HG02642 (cell line): Measurements from ENCODE around the gene TNNI3K.
A peak's percentile ranks its signal among the peaks of the same experiment; 100 is the strongest.

Experiments
- ATAC-seq: cut with Tn5 transposase; IDR thresholded peaks from one replicate; pipeline ENCODE4 v1.9.1; 2021; ENCODE audit warnings: mild to moderate bottlenecking; ENCODE audit not compliant: unreplicated experiment, poor library complexity

TNNI3K gene

DNA sequence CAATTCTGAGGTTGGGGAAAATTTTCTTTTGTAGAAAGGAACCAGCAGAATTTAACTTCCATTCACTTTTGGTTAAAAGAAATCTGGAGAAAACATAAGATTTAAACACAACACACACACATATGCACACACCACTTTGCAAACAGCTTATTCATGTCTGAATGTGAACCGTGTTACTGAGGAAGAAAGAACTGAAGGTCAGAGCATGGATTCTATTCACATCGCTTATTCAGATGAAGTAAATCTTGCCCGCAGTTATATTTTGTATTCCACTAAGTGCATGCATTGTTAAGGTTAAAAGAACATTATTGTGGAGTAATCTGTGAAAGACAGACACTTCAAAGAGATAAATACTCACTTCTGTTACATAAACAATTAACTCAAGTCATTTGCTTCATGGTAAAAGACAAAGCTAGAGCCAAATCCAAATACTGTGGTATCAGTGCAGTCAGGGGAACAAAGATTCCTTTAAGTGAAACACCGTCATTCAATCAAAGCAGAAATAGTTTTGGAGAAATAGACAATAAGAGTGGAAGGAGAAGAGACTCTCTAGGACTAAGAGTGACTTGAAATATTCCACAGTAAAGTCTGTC, 195.3 kb downstream of the TNNI3K start:
- ATAC-seq: no peak

DNA sequence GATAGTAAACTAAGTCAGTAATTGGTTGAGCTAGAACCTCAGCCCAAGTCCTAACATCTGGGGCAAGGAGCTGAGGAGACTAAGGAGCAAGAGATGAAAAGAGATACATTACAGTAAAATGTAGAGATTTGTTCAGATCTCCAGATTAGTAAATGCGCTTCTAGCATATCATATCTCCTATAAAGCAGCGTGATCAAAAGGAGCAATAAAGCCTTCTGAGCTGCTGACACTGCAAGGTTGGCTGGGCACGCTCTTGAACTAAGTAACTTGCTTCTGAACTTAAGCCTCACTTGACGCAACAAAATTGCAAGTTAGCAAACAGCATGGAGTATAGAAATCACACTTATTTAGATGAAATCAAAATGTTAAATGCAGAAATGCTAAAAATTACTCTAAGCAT, 196.3 kb downstream of the TNNI3K start:
- ATAC-seq: no peak

DNA sequence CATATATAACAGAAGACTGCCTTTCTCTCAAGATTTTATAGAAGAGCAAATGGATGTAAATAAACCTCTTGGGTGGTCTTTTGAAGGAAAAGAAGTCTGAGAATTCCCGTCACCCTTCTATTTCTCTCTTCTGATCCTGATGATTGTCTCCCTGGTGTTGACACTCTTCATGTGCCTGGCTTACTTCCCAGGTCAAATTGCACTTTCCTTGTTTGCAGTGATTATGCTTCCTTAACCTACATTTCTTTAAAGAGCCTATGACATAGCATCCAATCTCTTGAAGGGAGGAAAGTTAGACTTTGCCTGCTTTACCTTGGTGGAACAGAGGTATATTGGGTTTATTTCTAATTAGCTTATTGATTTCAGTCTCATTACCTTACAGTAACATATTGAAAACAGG, 197.1 kb downstream of the TNNI3K start:
- ATAC-seq: no peak

DNA sequence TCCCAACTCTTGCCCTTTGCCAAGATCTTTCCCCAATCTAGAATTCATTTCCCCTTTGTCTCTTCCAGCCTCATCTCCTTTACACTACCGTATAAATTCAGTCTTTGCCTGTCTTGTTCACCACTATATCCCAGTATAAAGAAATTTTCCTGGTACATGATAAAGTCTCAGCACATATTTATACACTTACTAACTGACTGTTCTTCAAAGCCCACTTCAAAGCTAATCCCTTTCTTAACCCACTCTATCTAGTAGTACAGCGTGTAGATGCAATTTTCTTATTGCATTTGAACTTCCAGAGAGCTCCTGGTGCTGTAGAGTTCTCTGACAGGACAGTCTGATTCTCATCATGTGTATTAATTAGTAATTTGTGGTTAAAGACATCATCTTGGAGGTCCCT, 199.1 kb downstream of the TNNI3K start:
- ATAC-seq: no peak

DNA sequence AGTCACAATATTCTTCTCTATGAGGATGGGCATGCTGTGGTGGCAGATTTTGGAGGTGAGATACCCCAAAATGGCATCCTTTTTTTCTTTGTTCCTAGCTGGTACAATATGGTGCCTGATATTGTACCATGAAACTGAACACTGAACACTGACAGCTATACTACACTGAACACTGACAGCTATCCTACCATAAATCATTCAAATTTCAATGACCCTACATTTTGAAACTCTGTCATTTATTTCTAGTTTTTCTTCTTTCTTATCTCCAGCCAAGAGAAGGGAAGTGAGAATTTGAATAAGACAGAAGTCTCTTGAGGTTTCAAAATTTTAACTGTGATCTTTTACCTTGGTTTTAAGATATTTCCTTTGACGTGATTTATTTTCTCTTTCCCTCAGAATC, 200.9 kb downstream of the TNNI3K start:
- ATAC-seq: no peak

DNA sequence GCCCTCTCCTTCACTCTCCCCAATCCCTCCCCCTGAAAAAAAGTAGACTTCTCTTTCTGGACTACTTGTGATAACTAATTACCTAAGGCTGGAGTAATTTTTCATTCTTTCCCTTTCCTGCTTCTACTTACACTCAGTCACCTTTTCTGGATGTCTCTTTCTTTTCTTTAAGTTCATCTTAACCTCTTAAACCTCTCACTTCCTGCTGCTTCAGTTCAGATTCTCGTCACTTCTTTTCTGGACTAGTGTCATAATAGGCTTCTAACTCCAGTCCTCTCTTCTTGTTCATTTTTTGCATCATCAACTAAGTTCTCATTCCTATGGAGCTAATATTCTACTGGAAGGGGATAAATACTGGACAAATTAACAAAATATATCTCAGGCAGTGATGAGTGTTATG, 201.8 kb downstream of the TNNI3K start:
- no peak for ATAC-seq

DNA sequence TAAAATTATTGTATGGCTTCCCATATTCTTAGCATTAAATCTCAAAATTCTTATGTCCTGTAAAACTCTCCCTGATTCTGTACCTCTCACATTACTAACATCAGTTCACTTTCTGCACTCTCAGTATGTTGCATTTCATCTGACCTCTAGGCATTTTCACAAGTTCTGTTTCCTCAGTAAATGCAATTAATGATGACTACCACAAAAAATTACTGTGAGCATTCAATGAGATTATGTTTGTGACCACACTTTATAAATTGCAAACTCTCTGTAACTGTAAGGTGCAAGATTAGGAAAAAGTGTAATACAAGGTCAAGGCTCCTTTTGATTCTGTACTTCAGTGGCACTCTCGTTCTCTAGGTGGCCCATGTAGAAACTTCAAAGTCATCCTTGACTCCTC, 216.8 kb downstream of the TNNI3K start:
- no peak for ATAC-seq

DNA sequence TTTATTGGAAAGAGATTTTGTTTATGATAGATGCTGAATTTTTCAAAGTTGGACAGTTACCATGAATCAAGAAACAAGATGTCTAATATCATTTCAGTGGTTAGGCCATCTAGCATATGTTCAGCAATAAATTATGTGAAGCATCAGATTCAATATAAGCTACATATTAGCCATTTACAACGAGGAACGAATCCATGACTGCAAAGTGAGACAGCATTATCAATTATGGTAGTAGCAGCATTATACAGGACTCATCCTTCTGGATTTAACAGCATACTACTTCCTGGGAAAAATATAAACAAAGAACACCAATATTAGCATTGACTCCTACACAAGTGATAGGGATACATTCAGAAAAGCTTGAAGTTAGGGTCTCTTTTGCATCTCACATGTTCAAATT, 218.1 kb downstream of the TNNI3K start:
- ATAC-seq: no peak

DNA sequence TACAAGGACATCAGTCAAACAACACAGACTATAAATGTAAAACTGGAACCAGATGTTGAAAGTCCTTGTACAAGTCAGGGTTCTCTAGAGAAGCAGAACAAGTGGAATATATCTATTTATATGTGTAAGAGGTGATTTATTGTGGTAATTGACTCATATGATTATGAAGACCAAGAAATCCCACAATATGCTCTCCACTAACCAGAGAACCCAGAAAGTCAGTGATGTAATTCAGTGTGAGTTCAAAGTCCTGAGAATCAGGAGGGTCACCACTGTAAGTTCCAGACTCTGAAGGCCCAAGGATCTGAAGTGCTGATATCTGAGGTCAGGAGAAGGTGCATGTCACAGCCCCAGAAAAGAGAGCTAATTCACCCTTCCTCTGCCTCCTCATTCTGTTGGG, 220.2 kb downstream of the TNNI3K start:
- no peak for ATAC-seq

DNA sequence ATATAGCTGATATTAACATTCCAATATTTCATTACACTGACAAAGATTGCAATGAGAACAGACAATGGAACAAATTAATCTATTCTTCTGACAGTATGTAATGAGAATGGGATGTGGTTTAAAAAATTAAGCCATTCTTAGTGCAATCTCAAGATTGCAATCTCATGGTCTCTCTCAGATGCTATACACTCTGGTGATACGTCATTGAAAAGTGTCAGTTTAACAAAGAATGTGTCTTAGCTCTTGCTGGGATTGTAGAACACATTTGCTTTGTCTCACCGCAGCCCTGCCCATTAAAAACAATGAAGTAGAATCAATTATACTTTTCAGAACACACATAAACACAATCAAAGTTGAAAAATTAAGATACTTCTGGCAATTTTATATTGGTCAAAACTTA, 222.1 kb downstream of the TNNI3K start:
- ATAC-seq: no peak

DNA sequence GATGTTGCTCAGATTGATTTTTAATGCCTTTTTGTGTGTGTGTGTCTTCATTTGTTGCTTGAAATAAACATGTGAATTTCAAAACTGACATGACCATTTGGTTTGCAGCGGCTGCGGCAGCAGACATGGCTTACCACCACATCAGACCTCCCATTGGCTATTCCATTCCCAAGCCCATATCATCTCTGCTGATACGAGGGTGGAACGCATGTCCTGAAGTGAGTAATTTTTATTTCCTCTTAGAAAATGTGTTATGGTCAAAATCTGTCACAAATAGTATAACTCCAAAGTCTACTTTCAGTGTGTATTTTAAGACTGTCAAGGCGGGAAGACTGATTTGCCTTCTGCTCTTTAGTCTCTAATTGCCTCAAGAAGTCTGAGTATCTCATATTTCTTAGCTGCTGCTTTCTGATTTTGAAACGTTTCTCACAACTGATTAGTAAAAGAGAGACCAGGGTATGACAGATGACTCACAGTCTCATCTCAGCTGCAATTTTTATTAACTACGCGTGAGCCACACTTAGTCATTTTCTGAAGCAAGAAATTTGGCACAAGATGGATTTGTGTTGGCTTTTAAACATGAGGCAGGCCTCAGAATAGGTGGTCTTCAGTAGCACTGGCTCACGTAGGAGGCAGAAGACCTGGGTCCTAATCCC, 228.3 kb downstream of the TNNI3K start:
- ATAC-seq: peak; percentile 61

DNA sequence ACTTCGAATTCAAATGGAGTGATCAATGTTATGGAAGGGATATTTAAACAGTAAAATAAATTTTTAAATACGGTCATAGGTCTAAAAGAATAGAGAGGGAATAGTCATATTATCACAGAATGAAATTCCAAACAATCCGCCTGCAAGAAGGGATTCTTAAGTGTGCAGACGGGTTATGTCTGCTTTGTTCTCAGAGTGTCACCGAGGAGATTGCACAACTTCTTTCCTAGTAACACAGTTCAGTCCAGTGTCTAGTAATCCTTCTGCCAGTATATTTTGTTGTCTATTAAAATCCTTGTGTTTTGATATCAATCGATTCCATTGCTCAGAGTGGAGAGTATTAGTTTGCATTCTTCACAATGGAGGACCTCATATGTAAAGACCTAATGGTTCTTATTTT, 228.8 kb downstream of the TNNI3K start:
- ATAC-seq: no peak

DNA sequence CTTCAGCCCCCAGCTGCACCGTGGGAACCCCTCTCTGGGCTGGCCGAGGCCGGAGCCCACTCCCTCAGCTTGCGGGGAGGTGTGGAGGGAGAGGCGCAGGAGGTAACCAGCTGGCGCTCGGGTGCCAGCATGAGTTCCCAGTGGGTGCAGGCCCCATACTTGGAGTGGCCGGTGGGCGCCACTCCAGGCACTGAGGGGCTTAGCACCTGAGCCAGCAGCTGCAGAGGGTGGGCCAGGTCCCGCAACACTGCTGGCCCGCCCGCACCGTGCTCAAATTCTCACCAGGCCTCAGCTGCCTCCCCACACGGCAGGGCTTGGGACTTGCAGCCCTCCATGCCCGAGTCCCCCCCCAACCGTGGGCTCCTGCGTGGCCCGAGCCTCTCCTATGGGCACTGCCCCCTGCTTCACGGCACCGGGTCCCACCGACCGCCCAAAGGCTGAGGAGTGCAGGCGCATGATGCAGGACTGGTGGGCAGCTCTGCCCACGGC, 230.1 kb downstream of the TNNI3K start:
- ATAC-seq: no peak

DNA sequence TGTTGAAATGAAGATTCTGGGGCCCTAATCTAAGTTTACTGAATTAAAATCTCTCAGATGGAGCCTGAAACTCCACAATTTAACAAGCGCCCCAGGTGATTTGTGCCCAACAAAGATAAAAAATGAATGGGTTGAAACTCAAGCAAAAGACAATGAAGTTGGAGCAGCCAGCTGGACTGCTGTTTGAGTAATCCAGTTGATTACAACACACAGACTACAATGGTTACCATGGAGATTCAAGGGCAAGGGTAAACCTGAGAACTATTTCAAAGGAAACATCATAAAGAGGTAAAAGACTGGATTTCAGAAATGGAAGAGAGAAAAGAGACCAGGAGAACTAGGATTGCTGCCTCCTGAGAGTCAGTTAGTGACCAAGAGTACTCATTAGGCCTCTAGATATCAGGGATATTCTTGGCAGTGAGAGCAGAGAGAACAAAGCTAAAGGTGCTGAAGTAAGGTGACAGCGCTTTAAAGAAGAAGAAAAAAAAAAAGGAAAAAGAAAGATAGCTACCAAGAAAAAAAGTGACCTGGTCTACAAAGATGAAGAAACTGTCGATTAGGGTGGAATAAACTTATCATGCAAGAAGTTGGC, 232.7 kb downstream of the TNNI3K start:
- ATAC-seq: no peak

DNA sequence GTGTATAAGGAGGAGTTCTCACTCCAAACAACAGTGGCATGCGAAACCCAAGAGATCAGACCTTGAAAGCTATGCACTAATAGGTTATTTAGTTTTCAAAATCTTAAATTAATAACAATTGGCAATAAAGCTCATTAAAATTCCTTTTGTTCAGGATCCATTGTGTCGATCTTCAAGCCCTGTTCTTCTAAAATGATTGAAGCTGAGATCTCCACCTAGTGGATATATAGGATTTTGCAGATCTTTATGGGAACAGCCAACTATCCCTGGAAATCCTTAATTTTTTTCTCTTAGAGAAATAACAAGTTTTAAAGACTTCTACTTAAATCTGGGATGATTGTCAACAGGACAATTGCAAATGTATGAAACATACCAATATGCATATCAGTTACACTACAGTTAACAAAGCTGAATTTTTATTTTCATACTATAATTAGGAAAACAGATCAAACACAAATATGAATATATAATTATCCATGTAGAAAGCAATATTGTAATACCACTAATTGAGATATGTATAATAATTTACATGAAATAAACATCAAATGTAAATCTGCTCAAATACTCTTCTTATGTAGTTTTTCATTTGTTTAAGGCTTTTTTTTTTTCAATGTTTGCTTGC, 233.9 kb downstream of the TNNI3K start:
- ATAC-seq: no peak

DNA sequence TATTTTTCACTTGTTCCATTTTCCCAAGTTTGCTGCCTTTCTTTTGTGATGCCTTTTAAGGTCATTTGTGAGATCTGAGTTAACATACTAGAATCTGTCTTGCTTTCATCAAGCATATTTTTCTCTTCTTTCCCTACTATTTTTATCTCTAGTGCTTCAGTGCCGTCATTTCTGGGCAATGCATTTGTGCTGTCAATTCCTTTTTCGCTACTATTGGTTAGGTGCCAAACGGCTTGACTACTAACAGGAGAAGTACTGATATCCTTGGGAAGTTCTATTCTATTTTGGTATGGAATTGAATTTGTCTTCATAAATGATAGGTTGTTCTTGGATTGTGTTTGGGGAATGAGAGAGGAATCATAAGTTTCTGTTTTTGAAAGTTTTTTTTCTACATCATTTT, 235.1 kb downstream of the TNNI3K start:
- no peak for ATAC-seq

DNA sequence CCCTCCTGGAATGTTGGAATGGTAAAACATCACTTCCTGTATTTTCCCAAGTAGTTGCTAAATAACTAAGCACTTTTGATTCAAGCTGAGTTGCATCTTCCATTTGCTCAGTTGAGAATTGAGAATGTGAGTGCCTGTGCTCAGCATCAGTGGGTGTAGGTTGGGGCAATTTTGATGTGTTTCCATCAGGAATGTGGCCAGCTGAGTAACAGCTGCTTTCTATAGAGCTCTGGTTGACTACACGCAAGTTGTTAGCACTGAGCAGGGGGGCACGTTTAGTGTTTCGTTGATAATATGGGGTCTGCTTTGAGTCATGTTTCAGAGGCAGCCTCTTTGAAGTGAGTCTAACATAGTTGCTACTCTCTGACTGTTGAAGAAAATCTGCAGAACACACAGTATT, 235.7 kb downstream of the TNNI3K start:
- ATAC-seq: no peak

DNA sequence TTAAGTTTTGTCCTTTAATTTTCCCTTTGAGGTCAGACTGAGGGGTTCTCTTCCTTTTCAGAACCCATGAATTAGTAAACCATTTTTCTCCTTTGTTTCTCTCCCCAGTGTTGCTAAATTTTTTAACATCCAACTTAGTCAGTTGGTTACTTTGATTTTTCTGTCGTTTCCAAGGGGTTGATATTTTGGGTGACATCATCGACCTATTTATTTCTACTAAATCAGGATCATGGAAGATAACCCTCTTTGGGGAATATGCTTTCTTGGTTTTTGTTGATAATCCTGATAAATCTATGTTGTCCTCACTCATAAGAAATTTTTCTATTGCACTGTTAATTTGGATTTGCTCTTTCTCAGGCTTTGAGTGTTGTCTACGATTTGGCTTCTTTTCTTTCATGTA, 236.3 kb downstream of the TNNI3K start:
- ATAC-seq: no peak

DNA sequence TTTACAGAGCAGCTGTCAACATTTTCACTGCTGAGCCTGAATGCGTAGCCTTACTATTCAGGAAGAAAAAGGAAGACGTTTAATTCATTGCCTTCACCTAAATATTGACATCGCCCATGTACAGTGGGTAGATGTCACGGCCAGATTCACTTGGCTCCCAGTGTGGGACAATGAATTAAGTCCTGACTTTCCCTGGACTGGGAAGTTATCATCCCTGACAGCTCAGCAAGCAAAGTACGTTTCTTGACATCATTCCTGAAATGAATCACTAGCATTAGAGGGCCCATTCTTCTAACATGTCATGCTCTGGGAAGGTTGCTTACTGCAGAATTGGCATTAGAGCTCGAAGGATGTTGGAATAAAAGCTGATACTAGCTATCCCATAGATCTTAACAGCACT, 239.4 kb downstream of the TNNI3K start:
- ATAC-seq: no peak

DNA sequence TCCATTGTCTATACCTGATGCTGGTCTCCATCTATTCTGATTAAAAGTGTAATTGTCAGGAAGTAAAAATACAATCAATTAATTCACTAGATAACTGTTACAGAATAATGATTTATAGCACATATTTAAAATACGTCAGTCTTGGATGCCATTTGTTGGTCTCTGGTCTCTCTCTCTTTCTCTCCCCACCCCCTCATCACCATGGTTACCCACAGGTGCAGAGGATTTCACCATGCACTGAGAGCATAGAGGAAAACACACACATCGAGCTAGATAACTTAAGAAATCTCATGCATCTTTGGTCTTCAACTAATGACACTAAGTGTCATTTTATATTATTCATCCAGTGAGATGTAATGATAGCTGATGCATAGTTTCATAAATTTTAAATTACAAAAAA, 243.8 kb downstream of the TNNI3K start:
- no peak for ATAC-seq

DNA sequence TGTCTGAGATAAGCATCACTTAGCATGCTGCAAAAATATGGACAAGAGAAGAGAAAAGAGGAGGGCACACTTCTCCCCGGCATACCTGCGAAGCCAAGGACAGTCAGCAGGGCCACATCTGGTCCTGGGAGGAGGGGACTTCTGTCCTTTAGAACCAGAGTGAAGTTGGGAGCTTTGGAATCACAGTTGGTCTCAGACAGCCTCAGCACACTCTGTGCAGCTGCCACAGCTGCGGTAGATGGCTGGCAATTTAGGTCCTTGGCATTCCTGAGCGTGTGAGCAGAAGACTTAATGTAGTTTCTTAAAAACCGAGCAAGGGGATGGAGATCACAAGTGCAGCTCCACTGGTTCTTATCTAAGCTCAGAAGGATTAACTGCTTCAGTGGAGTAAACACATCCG, 244.9 kb downstream of the TNNI3K start:
- ATAC-seq: no peak

DNA sequence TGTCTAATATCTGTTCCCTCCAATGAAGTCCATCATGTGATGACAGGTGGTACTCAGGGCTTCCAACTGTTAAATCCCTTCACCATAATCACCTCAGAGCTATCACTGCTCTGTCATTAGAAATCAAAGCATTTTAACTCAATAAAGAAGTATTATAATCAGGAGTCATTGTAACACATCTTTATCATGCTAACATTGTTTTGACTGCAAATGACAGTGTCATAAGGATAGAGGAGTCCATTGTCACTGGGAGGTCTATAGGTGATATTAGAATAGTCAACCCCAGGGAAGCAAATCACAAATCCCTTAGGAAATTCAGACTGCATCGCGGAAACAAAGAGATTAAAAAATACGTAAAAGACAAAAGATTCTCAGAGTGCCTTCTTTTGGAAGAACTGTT, 246.4 kb downstream of the TNNI3K start:
- no peak for ATAC-seq
